Neural progenitor cell (in vitro differentiated cells): ENCODE measurements around the gene GPM6B. TPM values are rescaled to one million over a fixed set of nuclear protein-coding genes. Genes with fewer than 3 reads are reported as not detected.

ENCODE experiments used
- DNase-seq: peaks from one replicate; pipeline ENCODE4 v3.0.0-alpha.2; 2016; ENCODE audit warnings: low spot score
- H2AFZ ChIP-seq: fragments of 200-600 bp; sonication (generic); replicated peaks from 2 replicates; pipeline ENCODE4 v1.6.1; 2016; ENCODE audit warnings: antibody characterized with exemption
- H3F3A ChIP-seq: fragments of 200-600 bp; sonication (generic); 2 replicates; pipeline ENCODE4 v1.6.1; 2016; ENCODE audit warnings: antibody characterized with exemption, low read depth
- H3K27ac ChIP-seq: fragments of 200-600 bp; sonication (generic); 2 replicates; pipeline ENCODE4 v1.5.1; 2016; ENCODE audit warnings: mild to moderate bottlenecking
- H3K27me3 ChIP-seq: fragments of 200-600 bp; sonication (generic); 2 replicates; pipeline ENCODE4 v1.6.1; 2016; ENCODE audit warnings: mild to moderate bottlenecking, moderate library complexity
- H3K36me3 ChIP-seq: fragments of 200-600 bp; sonication (generic); 2 replicates; pipeline ENCODE4 v1.5.1; 2016
- H3K4me1 ChIP-seq: fragments of 200-600 bp; sonication (generic); 2 replicates; pipeline ENCODE4 v1.6.1; 2016; ENCODE audit warnings: mixed run types
- H3K4me2 ChIP-seq: fragments of 200-600 bp; sonication (generic); 2 replicates; pipeline ENCODE4 v1.6.1; 2016
- H3K4me3 ChIP-seq: fragments of 200-600 bp; sonication (generic); 2 replicates; pipeline ENCODE4 v1.5.1; 2016
- H3K79me2 ChIP-seq: fragments of 200-600 bp; sonication (generic); 2 replicates; pipeline ENCODE4 v1.6.1; 2016; ENCODE audit warnings: low read depth
- H3K9ac ChIP-seq: fragments of 200-600 bp; sonication (generic); 2 replicates; pipeline ENCODE4 v1.6.1; 2016
- H3K9me3 ChIP-seq: fragments of 200-600 bp; sonication (generic); 2 replicates; pipeline ENCODE4 v1.5.1; 2016; ENCODE audit warnings: low read depth
- H4K20me1 ChIP-seq: fragments of 200-600 bp; sonication (generic); 2 replicates; pipeline ENCODE4 v1.6.1; 2016; ENCODE audit warnings: low read depth
- H3K27ac Mint-ChIP-seq: 3 replicates; pipeline ENCODE4 v1.8.0; 2021; ENCODE audit warnings: mixed read lengths
- H3K27me3 Mint-ChIP-seq: 2 replicates; pipeline ENCODE4 v1.8.0; 2022; ENCODE audit warnings: low read depth, mild to moderate bottlenecking, inconsistent platforms, moderate library complexity, mixed read lengths; ENCODE audit not compliant: insufficient read depth
- H3K36me3 Mint-ChIP-seq: 3 replicates; pipeline ENCODE4 v1.8.0; 2021; ENCODE audit warnings: mixed read lengths
- H3K4me1 Mint-ChIP-seq: 3 replicates; pipeline ENCODE4 v1.8.0; 2021; ENCODE audit warnings: mixed read lengths
- H3K4me3 Mint-ChIP-seq: 3 replicates; pipeline ENCODE4 v1.8.0; 2021; ENCODE audit warnings: mild to moderate bottlenecking, moderate library complexity, mixed read lengths
- H3K9me3 Mint-ChIP-seq: 3 replicates; pipeline ENCODE4 v1.8.0; 2020; ENCODE audit warnings: mixed read lengths
- EZH2 ChIP-seq: fragments of 200-600 bp; sonication (generic); IDR thresholded peaks from 2 replicates; pipeline ENCODE4 v1.6.1; 2017; ENCODE audit warnings: antibody characterized with exemption, mild to moderate bottlenecking, moderate library complexity
- EZH2phosphoT487 ChIP-seq: fragments of 200-600 bp; sonication (generic); IDR thresholded peaks from 2 replicates; pipeline ENCODE4 v1.6.1; 2017; ENCODE audit warnings: antibody characterized with exemption
- total RNA-seq: library from RNA; depleted of rRNA; stranded (reverse); fragments of >200 nt; gene quantifications from 2 replicates; pipeline ENCODE4 v1.2.3, GENCODE V29; 2015; ENCODE audit warnings: low replicate concordance
- TF ChIP-seq, protein P1 (sequence below): fragments of 200-600 bp; sonication (generic); IDR thresholded peaks from 2 replicates; pipeline ENCODE4 v1.5.1; 2017; ENCODE audit warnings: antibody characterized with exemption, mild to moderate bottlenecking

Gene GPM6B
- total RNA-seq, 1 donor from 2014 or later = 69.2 TPM

DNA sequence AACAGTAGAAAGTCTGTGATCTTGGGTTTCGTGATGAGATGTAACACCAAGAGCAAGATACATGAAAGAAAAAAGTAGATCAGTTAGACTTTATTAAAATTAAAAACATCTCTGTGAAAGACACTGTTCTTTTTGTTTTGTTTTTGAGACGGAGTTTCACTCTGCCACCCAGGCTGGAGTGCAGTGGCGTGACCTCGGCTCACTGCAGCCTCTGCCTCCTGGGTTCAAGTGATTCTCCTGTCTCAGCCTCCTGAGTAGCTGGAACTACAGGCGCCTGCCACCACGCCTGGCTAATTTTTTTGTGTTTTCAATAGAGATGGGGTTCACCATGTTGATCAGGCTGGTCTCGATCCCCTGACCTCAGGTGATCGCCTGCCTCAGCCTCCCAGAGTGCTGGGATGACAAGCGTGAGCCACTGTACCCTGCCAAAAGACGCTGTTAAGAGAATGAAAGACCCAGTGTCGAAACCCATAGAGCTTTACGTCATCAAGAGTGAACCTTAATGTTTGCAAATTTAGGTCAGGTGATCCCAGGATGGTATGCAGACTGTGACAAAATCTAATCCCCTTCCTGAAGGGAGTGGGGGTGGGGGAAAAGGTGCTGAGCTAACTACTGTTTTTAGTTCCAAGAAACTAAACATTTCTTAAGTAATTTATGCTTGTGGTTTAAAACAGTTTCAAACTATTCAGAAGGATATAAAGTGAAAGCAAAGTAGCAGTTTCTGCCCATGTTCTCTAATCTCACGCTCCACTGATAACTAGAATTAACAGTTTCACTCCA is 74.3 kb downstream of the GPM6B start:
- Histone ChIP-seq H3K4me2 (no peak overlapping the region), H2AFZ (no peak overlapping the region), H3K79me2 (no peaks in the 10 kb centered on the region), H3K27me3 (no peaks in the 10 kb centered on the region), H3K9me3 (no peaks in the 10 kb centered on the region), H4K20me1 (no peaks in the 10 kb centered on the region), H3K9ac (no peak overlapping the region), H3K4me1 (no peaks in the 10 kb centered on the region), H3K36me3 (peaks cover 5% of the 10 kb centered on the region), H3K27ac (no peak overlapping the region), H3K4me3 (no peak overlapping the region), H3F3A (no peaks in the 10 kb centered on the region)
- H3K9me3 Mint-ChIP-seq = no peaks in the 10 kb centered on the region
- no peaks in the 10 kb centered on the region for H3K4me1 Mint-ChIP-seq
- H3K27ac Mint-ChIP-seq = no peak overlapping the region
- H3K36me3 Mint-ChIP-seq = peaks cover 9% of the 10 kb centered on the region
- no peaks in the 10 kb centered on the region for H3K27me3 Mint-ChIP-seq
- DNase-seq = no peak
- no peak overlapping the region for H3K4me3 Mint-ChIP-seq
- TF ChIP-seq EZH2phosphoT487 = no peak
- TF ChIP-seq, protein P1, sequence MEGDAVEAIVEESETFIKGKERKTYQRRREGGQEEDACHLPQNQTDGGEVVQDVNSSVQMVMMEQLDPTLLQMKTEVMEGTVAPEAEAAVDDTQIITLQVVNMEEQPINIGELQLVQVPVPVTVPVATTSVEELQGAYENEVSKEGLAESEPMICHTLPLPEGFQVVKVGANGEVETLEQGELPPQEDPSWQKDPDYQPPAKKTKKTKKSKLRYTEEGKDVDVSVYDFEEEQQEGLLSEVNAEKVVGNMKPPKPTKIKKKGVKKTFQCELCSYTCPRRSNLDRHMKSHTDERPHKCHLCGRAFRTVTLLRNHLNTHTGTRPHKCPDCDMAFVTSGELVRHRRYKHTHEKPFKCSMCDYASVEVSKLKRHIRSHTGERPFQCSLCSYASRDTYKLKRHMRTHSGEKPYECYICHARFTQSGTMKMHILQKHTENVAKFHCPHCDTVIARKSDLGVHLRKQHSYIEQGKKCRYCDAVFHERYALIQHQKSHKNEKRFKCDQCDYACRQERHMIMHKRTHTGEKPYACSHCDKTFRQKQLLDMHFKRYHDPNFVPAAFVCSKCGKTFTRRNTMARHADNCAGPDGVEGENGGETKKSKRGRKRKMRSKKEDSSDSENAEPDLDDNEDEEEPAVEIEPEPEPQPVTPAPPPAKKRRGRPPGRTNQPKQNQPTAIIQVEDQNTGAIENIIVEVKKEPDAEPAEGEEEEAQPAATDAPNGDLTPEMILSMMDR = no peak
- TF ChIP-seq EZH2 = no peak

DNA sequence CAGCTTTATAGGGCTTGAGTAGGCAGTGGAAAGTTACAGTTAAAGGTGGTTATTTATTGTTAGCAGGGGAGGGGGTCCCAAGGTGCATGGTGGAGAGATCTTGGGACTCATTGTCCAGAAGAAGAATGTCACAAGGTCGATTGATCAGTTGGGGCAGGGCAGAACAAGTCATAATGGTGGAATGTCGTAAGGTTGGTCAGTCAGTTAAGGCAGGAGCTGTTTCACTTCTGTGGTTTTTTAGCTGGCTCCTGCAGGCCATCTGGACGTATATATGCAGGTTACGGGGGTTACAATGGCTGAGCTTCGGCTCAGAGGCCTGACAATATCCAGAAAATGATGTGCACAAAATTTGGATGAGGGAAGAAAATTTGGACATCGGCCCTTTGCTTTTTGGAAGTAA is 75.2 kb downstream of the GPM6B start:
- Mint-ChIP-seq H3K4me3 (no peak overlapping the region), H3K27ac (no peak overlapping the region), H3K9me3 (no peaks in the 10 kb centered on the region), H3K27me3 (no peaks in the 10 kb centered on the region), H3K36me3 (peaks cover 5% of the 10 kb centered on the region), H3K4me1 (no peaks in the 10 kb centered on the region)
- Histone ChIP-seq H3K27ac (no peak overlapping the region), H3K27me3 (no peaks in the 10 kb centered on the region), H2AFZ (no peak overlapping the region), H4K20me1 (no peaks in the 10 kb centered on the region), H3K9ac (no peak overlapping the region), H3K4me3 (no peak overlapping the region), H3F3A (no peaks in the 10 kb centered on the region), H3K9me3 (no peaks in the 10 kb centered on the region), H3K4me2 (no peak overlapping the region), H3K4me1 (no peaks in the 10 kb centered on the region), H3K36me3 (peaks cover 5% of the 10 kb centered on the region), H3K79me2 (no peaks in the 10 kb centered on the region)
- TF ChIP-seq EZH2 (no peak), EZH2phosphoT487 (no peak)
- TF ChIP-seq, protein P1 = no peak
- DNase-seq = no peak

DNA sequence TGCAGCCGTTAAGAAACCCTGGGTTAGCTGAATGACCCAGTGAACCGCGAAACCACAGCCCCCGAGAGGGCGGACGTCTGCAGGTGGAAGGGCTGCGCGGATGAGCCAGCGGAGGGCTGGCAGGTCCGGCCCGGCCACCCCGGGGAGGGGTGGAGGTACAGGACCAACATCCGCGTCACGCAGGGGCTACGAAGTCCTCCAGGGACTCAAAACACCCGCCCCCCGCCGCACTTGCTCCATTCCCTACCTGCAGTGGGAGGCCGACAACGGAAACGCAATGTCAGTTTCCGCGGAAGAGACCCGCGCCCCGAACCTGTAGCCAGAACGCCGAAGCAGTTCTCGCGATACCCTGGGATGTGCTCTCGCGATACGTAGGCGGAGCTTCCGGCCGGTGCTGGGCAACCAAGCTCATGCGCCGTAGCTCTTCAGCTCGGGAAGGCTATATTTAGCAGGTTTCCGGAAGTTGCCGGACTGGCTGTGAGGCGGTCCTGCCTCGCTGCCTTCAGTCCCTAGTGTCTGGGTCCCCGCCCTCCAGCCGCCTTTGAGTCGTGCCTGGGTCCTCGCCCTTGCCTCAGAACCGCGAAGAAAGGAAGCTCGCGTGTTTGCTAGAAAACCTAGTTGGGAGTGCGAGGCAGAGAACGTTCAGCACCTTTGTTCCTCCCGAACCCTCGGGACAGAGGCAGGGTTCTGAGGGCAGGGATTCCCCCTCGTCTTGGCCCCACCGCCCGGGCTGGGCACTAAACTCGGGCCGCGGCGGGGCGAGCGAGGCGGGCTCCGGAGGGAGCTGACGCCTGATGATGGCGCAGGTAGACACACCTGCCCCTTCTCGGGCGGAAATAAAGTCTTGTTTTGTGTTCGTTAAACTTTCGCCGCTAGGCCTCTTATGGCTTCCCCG is 82.4 kb downstream of the GPM6B start, which contains the start of the genes OFD1 and TRAPPC2:
Gene OFD1 (plus strand): TSS at position 471 of the 895 bp plus-strand sequence. CDS start 324 bp downstream, at position 795.
Gene TRAPPC2 (minus strand): TSS at position 343 of the 895 bp plus-strand sequence. CDS start 14,657 bp downstream, outside the sequence.
- Histone ChIP-seq H4K20me1 (no peaks in the 10 kb centered on the region), H3K79me2 (peaks cover 59% of the 10 kb centered on the region), H3K9me3 (no peaks in the 10 kb centered on the region), H3F3A (peaks cover 3% of the 10 kb centered on the region), H3K4me1 (no peaks in the 10 kb centered on the region), H3K27me3 (no peaks in the 10 kb centered on the region), H3K4me2 (peak within 1 kb of the TSS; percentile 70), H2AFZ (peak within 1 kb of the TSS; percentile 74), H3K9ac (peak within 1 kb of the TSS; percentile 81), H3K27ac (peak within 1 kb of the TSS; percentile 92), H3K4me3 (peak within 1 kb of the TSS; percentile 74), H3K36me3 (peaks cover 5% of the 10 kb centered on the region)
- Mint-ChIP-seq H3K27me3 (peaks cover 2% of the 10 kb centered on the region), H3K9me3 (peaks cover 10% of the 10 kb centered on the region), H3K27ac (peak within 1 kb of the TSS; percentile 83), H3K4me3 (peak within 1 kb of the TSS; percentile 91), H3K4me1 (peaks cover 14% of the 10 kb centered on the region), H3K36me3 (peaks cover 10% of the 10 kb centered on the region)
- TF ChIP-seq EZH2 (no peak), EZH2phosphoT487 (no peak)
- TF ChIP-seq, protein P1 = no peak
- peak; percentile 94 for DNase-seq
